IMR-90 (cell line): ENCODE results near the gene SUGCT. TPM values are rescaled to one million over a fixed set of nuclear protein-coding genes. Genes with fewer than 3 reads are reported as not detected.

Experiments
- ATAC-seq: fragments of 200-7000 bp; cut with Tn5 transposase; 2 replicates; pipeline ENCODE4 v1.9.1; 2020; ENCODE audit warnings: low read depth, mild to moderate bottlenecking, moderate library complexity
- BruUV-seq: library from RNA; stranded (reverse); fragments of 400-500 nt; replicated peaks from 2 replicates; lab custom pipeline; 2021; lab: Mats Ljungman, UMichigan
- CTCF ChIA-PET: fragments of 300-600 bp; formaldehyde crosslinking; extraction: SDS; loops from one replicate; lab custom pipeline; 2021; ENCODE audit warnings: antibody characterized with exemption; lab: Yijun Ruan, JAX
- POLR2A ChIA-PET: fragments of 300-600 bp; sonication (Branson Sonifier 250); formaldehyde crosslinking; loops from one replicate; lab custom pipeline; 2022; ENCODE audit warnings: antibody characterized with exemption; ENCODE audit not compliant: unreplicated experiment; lab: Charles Lee
- DNase-seq: peaks from one replicate; pipeline ENCODE4 v3.0.0; 2013
- H2AFZ ChIP-seq: replicated peaks from 2 replicates; pipeline ENCODE3; 2013; ENCODE audit warnings: low read length, mild to moderate bottlenecking; ENCODE audit not compliant: poor library complexity
- H2AK5ac ChIP-seq: 2 replicates; pipeline ENCODE4 v1.6.1; 2013; ENCODE audit warnings: low read depth, low read length, inconsistent platforms
- H2AK9ac ChIP-seq: replicated peaks from 2 replicates; pipeline ENCODE3; 2013; ENCODE audit warnings: mild to moderate bottlenecking, low read depth, low read length, moderate library complexity; ENCODE audit not compliant: poor library complexity
- H2BK120ac ChIP-seq: 2 replicates; pipeline ENCODE4 v1.6.1; 2013; ENCODE audit warnings: low read depth, low read length, inconsistent platforms
- H2BK15ac ChIP-seq: 3 replicates; pipeline ENCODE4 v1.6.1; 2013; ENCODE audit warnings: low read depth, low read length, inconsistent platforms
- H2BK20ac ChIP-seq: 2 replicates; pipeline ENCODE4 v1.6.1; 2013; ENCODE audit warnings: low read depth, mild to moderate bottlenecking, inconsistent platforms, low read length, moderate library complexity
- H2BK5ac ChIP-seq: 2 replicates; pipeline ENCODE4 v1.6.1; 2013; ENCODE audit warnings: mild to moderate bottlenecking, low read depth, low read length, inconsistent platforms; ENCODE audit not compliant: poor library complexity, severe bottlenecking
- H3K14ac ChIP-seq: replicated peaks from 2 replicates; pipeline ENCODE4 v1.6.1; 2013; ENCODE audit warnings: low read depth, low read length, inconsistent platforms
- H3K18ac ChIP-seq: 2 replicates; pipeline ENCODE4 v1.6.1; 2013; ENCODE audit warnings: low read depth, low read length, control low read depth
- H3K23ac ChIP-seq: 2 replicates; pipeline ENCODE4 v1.6.1; 2013; ENCODE audit warnings: low read depth, low read length, inconsistent platforms
- H3K27ac ChIP-seq: 2 replicates; pipeline ENCODE4 v1.5.1; 2013; ENCODE audit warnings: mild to moderate bottlenecking, control low read depth, low read length; ENCODE audit not compliant: insufficient read depth
- H3K27me3 ChIP-seq: 2 replicates; pipeline ENCODE4 v1.6.1; 2013; ENCODE audit warnings: low read length; ENCODE audit not compliant: control insufficient read depth, insufficient read depth
- H3K36me3 ChIP-seq: 2 replicates; pipeline ENCODE4 v1.6.1; 2013; ENCODE audit warnings: low read length, mixed read lengths; ENCODE audit not compliant: control insufficient read depth, insufficient read depth
- H3K4ac ChIP-seq: 2 replicates; pipeline ENCODE4 v1.6.1; 2013; ENCODE audit warnings: low read depth, low read length, inconsistent platforms
- H3K4me1 ChIP-seq: 2 replicates; pipeline ENCODE4 v1.6.1; 2013; ENCODE audit warnings: low read length, mixed read lengths; ENCODE audit not compliant: control insufficient read depth, insufficient read depth
- H3K4me2 ChIP-seq: 2 replicates; pipeline ENCODE4 v1.6.1; 2013; ENCODE audit warnings: low read depth, mild to moderate bottlenecking, control low read depth, low read length, moderate library complexity
- H3K4me3 ChIP-seq: 2 replicates; pipeline ENCODE4 v1.5.1; 2013; ENCODE audit warnings: low read depth, mild to moderate bottlenecking, control low read depth, low read length, moderate library complexity; ENCODE audit not compliant: insufficient read depth
- H3K56ac ChIP-seq: 2 replicates; pipeline ENCODE4 v1.6.1; 2013; ENCODE audit warnings: low read length, inconsistent platforms; ENCODE audit not compliant: insufficient read depth; ENCODE audit errors: extremely low read depth
- H3K79me1 ChIP-seq, 2 experiments: 2 replicates each; pipeline ENCODE4 v1.6.1; 2013; ENCODE audit warnings: low read length in 2 of 2, inconsistent platforms in 1 of 2, low read depth in 1 of 2
- H3K9ac ChIP-seq: 2 replicates; pipeline ENCODE4 v1.6.1; 2013; ENCODE audit warnings: low read depth, low read length, control low read depth
- H3K9me1 ChIP-seq: 2 replicates; pipeline ENCODE4 v1.6.1; 2013; ENCODE audit warnings: low read length, inconsistent platforms; ENCODE audit not compliant: insufficient read depth
- H3K9me3 ChIP-seq: 2 replicates; pipeline ENCODE4 v1.6.1; 2013; ENCODE audit warnings: low read length; ENCODE audit not compliant: control insufficient read depth, insufficient read depth
- H4K20me1 ChIP-seq: 2 replicates; pipeline ENCODE4 v1.6.1; 2013; ENCODE audit warnings: low read length, inconsistent platforms; ENCODE audit not compliant: insufficient read depth
- H4K5ac ChIP-seq: 2 replicates; pipeline ENCODE4 v1.6.1; 2013; ENCODE audit warnings: mild to moderate bottlenecking, low read depth, low read length, control low read depth
- H4K8ac ChIP-seq, 2 experiments: 2 replicates each; pipeline ENCODE4 v1.6.1; 2013; ENCODE audit warnings: low read depth in 2 of 2, low read length in 2 of 2, control low read depth in 1 of 2, inconsistent platforms in 1 of 2
- H4K91ac ChIP-seq: 2 replicates; pipeline ENCODE4 v1.6.1; 2013; ENCODE audit warnings: low read depth, low read length, inconsistent platforms; ENCODE audit not compliant: insufficient read depth
- BHLHE40 ChIP-seq: fragments of 150-350 bp; IDR thresholded peaks from 2 replicates; pipeline ENCODE4 v1.6.1; 2016; ENCODE audit warnings: mild to moderate bottlenecking, low read depth, low read length
- MAFK ChIP-seq: IDR thresholded peaks from 2 replicates; pipeline ENCODE4 v1.6.1; 2012; ENCODE audit warnings: low read depth, low read length, improper control_type of control experiment
- POLR2A ChIP-seq: IDR thresholded peaks from 2 replicates; pipeline ENCODE4 v1.6.1; 2012; ENCODE audit warnings: mild to moderate bottlenecking, low read depth, low read length
- RCOR1 ChIP-seq: IDR thresholded peaks from 2 replicates; pipeline ENCODE4 v1.6.1; 2012; ENCODE audit warnings: mild to moderate bottlenecking, low read length, improper control_type of control experiment; ENCODE audit not compliant: insufficient replicate concordance
- RFX5 ChIP-seq: IDR thresholded peaks from 2 replicates; pipeline ENCODE4 v1.8.0; 2012; ENCODE audit warnings: low read depth, mild to moderate bottlenecking, low read length, moderate library complexity
- USF2 ChIP-seq: fragments of 150-350 bp; IDR thresholded peaks from 2 replicates; pipeline ENCODE4 v1.6.1; 2017; ENCODE audit warnings: mild to moderate bottlenecking, antibody characterized with exemption, low read length, low read depth
- WGBS, 2 experiments: methylation state at CpG; one replicate each; pipeline versions ENCODE4 v1.1.5 to v1.1.7; 2013; ENCODE audit warnings: missing lambda C conversion rate in 2 of 2; ENCODE audit not compliant: insufficient read length in 1 of 2; ENCODE audit errors: extremely low coverage in 2 of 2; 5-methylcytosine and 5-hydroxymethylcytosine counted together
- dilution Hi-C: fragments of 300-500 bp; cut with HindIII; formaldehyde crosslinking; loops from one replicate; pipeline ENCODE4 v1.14.3; 2018; ENCODE audit warnings: low sequenced_read_pairs; ENCODE audit not compliant: unreplicated experiment
- in situ Hi-C: fragments of 300-500 bp; cut with MboI; formaldehyde crosslinking; loops from 3 replicates; pipeline ENCODE4 v1.14.3; 2019; ENCODE audit warnings: low sequenced_read_pairs, inconsistent platforms, mixed read lengths
- intact Hi-C: fragments of 100-400 bp; cut with micrococcal nuclease; formaldehyde crosslinking; loops from 2 replicates; pipeline ENCODE4 v1.10.0; 2022
- polyA plus RNA-seq, 3 experiments: library from polyadenylated mRNA; depleted of rRNA; stranded (reverse); fragments of >200 nt; gene quantifications; 2 replicates each; pipeline ENCODE4 v1.2.3, GENCODE V29; 2012; ENCODE audit warnings: low replicate concordance in 1 of 3
- total RNA-seq: library from RNA; depleted of rRNA; stranded (reverse); fragments of >200 nt; gene quantifications from 2 replicates; pipeline ENCODE4 v1.2.3, GENCODE V29; 2012

The SUGCT gene
- total and polyA plus RNA-seq, 2 of the 4 experiments (the other 2 are of a cell fraction) = 5.9 to 8.3 TPM

- H3K4me3 ChIP-seq = no peak overlapping the region
- H2BK5ac ChIP-seq = no peak overlapping the region
- H3K79me1 ChIP-seq = no peaks in the 10 kb centered on the region
- H3K9me1 ChIP-seq = no peaks in the 10 kb centered on the region; the same call in 1 of the 2 replicates
- H4K8ac ChIP-seq = no peak overlapping the region
- DNase-seq = no peak
- H3K4me1 ChIP-seq = no peaks in the 10 kb centered on the region
- H2BK120ac ChIP-seq = no peak overlapping the region
- intact Hi-C loops = no loop called here
- no peak; the same call in 1 of the 2 replicates for ATAC-seq
- H3K4ac ChIP-seq = no peak overlapping the region
- H3K9me3 ChIP-seq = no peaks in the 10 kb centered on the region
- H3K36me3 ChIP-seq = no peaks in the 10 kb centered on the region
- dilution Hi-C loops = no loop called here
- no peak overlapping the region for H2AK9ac ChIP-seq
- no peaks in the 10 kb centered on the region for H4K20me1 ChIP-seq
- H3K9ac ChIP-seq = no peak overlapping the region
- H3K18ac ChIP-seq = no peak overlapping the region
- no peaks in the 10 kb centered on the region for H3K27me3 ChIP-seq
- H2BK15ac ChIP-seq = no peak overlapping the region
- H3K4me2 ChIP-seq = no peak overlapping the region
- H4K5ac ChIP-seq = no peak overlapping the region
- no peak overlapping the region for H4K91ac ChIP-seq
- POLR2A ChIA-PET = no interaction called here
- no peak for TF ChIP-seq USF2
- no peak for TF ChIP-seq BHLHE40
- no peak for TF ChIP-seq POLR2A
- no peak for TF ChIP-seq RFX5
- TF ChIP-seq MAFK = no peak
- no peak for TF ChIP-seq RCOR1
- H3K14ac ChIP-seq = no peak overlapping the region
- in situ Hi-C loops = no loop called here
- H2BK20ac ChIP-seq = no peak overlapping the region
- H2AK5ac ChIP-seq = no peak overlapping the region
- H3K27ac ChIP-seq = no peak overlapping the region
- no CpG with 5 or more reads among the region's 1 CpG for WGBS, 2 experiments
- no TSS peak for BruUV-seq
- CTCF ChIA-PET = interaction anchor here (0.5 kb wide), 1 partner anchor 59 kb away, joined by 3 read pairs; no protein-coding TSS in a partner anchor
- no peak overlapping the region for H3K23ac ChIP-seq
- no peak overlapping the region for H3K56ac ChIP-seq
- H2AFZ ChIP-seq = no peak overlapping the region
These were observed 286.6 kb downstream of the SUGCT start for GRCh38 chr7:40421433-40421832.
